Ectodermal cell (in vitro differentiated cells): ENCODE measurements around the gene A2ML1.
"Not testable (repeated sequence)": the region's sequence is repeated elsewhere in the genome, so short reads cannot be mapped to it uniquely, and the experiment has no call there.

Experiments used
- H3K27ac ChIP-seq: 2 replicates; pipeline ENCODE4 v1.7.0; 2013; ENCODE audit warnings: mild to moderate bottlenecking, low read depth, low read length; ENCODE audit not compliant: insufficient read depth, poor library complexity, severe bottlenecking
- H3K27me3 ChIP-seq: 2 replicates; pipeline ENCODE4 v1.7.0; 2013; ENCODE audit warnings: mild to moderate bottlenecking, low read length; ENCODE audit not compliant: insufficient read depth, control insufficient read depth, poor library complexity, severe bottlenecking
- H3K36me3 ChIP-seq: one replicate; pipeline ENCODE4 v1.7.0; 2013; ENCODE audit warnings: low read length; ENCODE audit not compliant: control insufficient read depth, insufficient read depth
- H3K4me1 ChIP-seq: one replicate; pipeline ENCODE4 v1.7.0; 2013; ENCODE audit warnings: low read length; ENCODE audit not compliant: control insufficient read depth, insufficient read depth
- H3K4me3 ChIP-seq: 2 replicates; pipeline ENCODE4 v1.7.0; 2013; ENCODE audit warnings: low read depth, low read length, control low read depth; ENCODE audit not compliant: insufficient read depth
- H3K9me3 ChIP-seq: 2 replicates; pipeline ENCODE4 v1.7.0; 2013; ENCODE audit warnings: mild to moderate bottlenecking, low read length, moderate library complexity; ENCODE audit not compliant: control insufficient read depth
- WGBS, 2 experiments: methylation state at CpG; one replicate each; pipeline ENCODE4 v1.1.7; 2013; ENCODE audit warnings: missing lambda C conversion rate in 2 of 2; 5-methylcytosine and 5-hydroxymethylcytosine counted together

Gene A2ML1

GRCh38 chr12:8816448-8817050 is 5.9 kb upstream of the A2ML1 start:
- Histone ChIP-seq H3K27me3 (no peaks in the 10 kb centered on the region), H3K9me3 (no peaks in the 10 kb centered on the region)
- 86 to 93% methylated on average over 3 of the region's 3 CpGs for WGBS, 2 experiments

GRCh38 chr12:8817856-8818255 is 4.6 kb upstream of the A2ML1 start:
- H3K9me3 ChIP-seq, result no peaks in the 10 kb centered on the region
- H3K27ac ChIP-seq, result no peak overlapping the region
- no peaks in the 10 kb centered on the region for H3K27me3 ChIP-seq
- no peak overlapping the region for H3K4me3 ChIP-seq
- 89% methylated on average over 1 of the region's 1 CpG; no CpG with 5 or more reads in 1 of the 2 experiments for WGBS, 2 experiments
- H3K4me1 ChIP-seq, result no peaks in the 10 kb centered on the region
- no peaks in the 10 kb centered on the region for H3K36me3 ChIP-seq

More at GRCh38 chr12:8816448-8817050, 5.9 kb upstream of the A2ML1 start:
- Histone ChIP-seq H3K36me3 (no peaks in the 10 kb centered on the region), H3K4me1 (no peaks in the 10 kb centered on the region), H3K27ac (no peak overlapping the region), H3K4me3 (no peak overlapping the region)

GRCh38 chr12:8818526-8818925 is 3.9 kb upstream of the A2ML1 start:
- Histone ChIP-seq H3K4me1 (no peaks in the 10 kb centered on the region), H3K27ac (no peak overlapping the region), H3K4me3 (no peak overlapping the region), H3K36me3 (no peaks in the 10 kb centered on the region), H3K9me3 (no peaks in the 10 kb centered on the region), H3K27me3 (no peaks in the 10 kb centered on the region)
- WGBS, 2 experiments, result 91 to 95% methylated on average over 2 of the region's 2 CpGs

- no peak overlapping the region for H3K4me3 ChIP-seq
- no peaks in the 10 kb centered on the region for H3K36me3 ChIP-seq
- H3K27ac ChIP-seq, result no peak overlapping the region
- H3K4me1 ChIP-seq, result no peaks in the 10 kb centered on the region
- no peaks in the 10 kb centered on the region for H3K27me3 ChIP-seq
- no peaks in the 10 kb centered on the region for H3K9me3 ChIP-seq
- WGBS, 2 experiments, result 39 to 41% methylated on average over 5 of the region's 5 CpGs
Observed at GRCh38 chr12:8819666-8819980, 2.8 kb upstream of the A2ML1 start.

- not testable (repeated sequence) for H3K36me3 ChIP-seq, H3K27me3 ChIP-seq, H3K4me3 ChIP-seq, H3K27ac ChIP-seq, H3K9me3 ChIP-seq, H3K4me1 ChIP-seq
- 93 to 96% methylated on average over 8 of the region's 8 CpGs for WGBS, 2 experiments
Observed at GRCh38 chr12:8820676-8821407, 1.6 kb upstream of the A2ML1 start.

GRCh38 chr12:8821591-8821990 is 830 bp upstream of the A2ML1 start:
- Histone ChIP-seq H3K27me3 (no peaks in the 10 kb centered on the region), H3K36me3 (no peaks in the 10 kb centered on the region), H3K4me1 (no peaks in the 10 kb centered on the region), H3K4me3 (no peak overlapping the region), H3K27ac (no peak overlapping the region), H3K9me3 (no peaks in the 10 kb centered on the region)
- 95 to 96% methylated on average over 3 of the region's 3 CpGs for WGBS, 2 experiments

GRCh38 chr12:8823565-8824300 is 1.3 kb downstream of the A2ML1 start:
- H3K27me3 ChIP-seq, result no peaks in the 10 kb centered on the region
- 24 to 29% methylated on average over 7 to 8 of the region's 8 CpGs for WGBS, 2 experiments
- peaks cover 1% of the 10 kb centered on the region for H3K4me1 ChIP-seq
- no peak overlapping the region for H3K4me3 ChIP-seq
- H3K9me3 ChIP-seq, result no peaks in the 10 kb centered on the region
- no peaks in the 10 kb centered on the region for H3K36me3 ChIP-seq
- H3K27ac ChIP-seq, result peak overlapping the region; percentile 2

GRCh38 chr12:8827551-8828256 is 5.3 kb downstream of the A2ML1 start:
- Histone ChIP-seq H3K4me1 (peaks cover 2% of the 10 kb centered on the region), H3K9me3 (no peaks in the 10 kb centered on the region), H3K27ac (no peak overlapping the region), H3K36me3 (no peaks in the 10 kb centered on the region), H3K27me3 (no peaks in the 10 kb centered on the region), H3K4me3 (no peak overlapping the region)
- 94 to 96% methylated on average over 4 of the region's 4 CpGs for WGBS, 2 experiments

GRCh38 chr12:8828257-8829124 is 6.1 kb downstream of the A2ML1 start:
- Histone ChIP-seq H3K4me3 (no peak overlapping the region), H3K9me3 (no peaks in the 10 kb centered on the region), H3K36me3 (no peaks in the 10 kb centered on the region), H3K4me1 (peaks cover 2% of the 10 kb centered on the region), H3K27ac (no peak overlapping the region), H3K27me3 (no peaks in the 10 kb centered on the region)
- WGBS, 2 experiments, result 76 to 77% methylated on average over 9 of the region's 9 CpGs
